Hepatocyte (in vitro differentiated cells): ENCODE results near the gene MLKL.

Experiments used
- CTCF ChIP-seq: fragments of 200-600 bp; sonication (generic); IDR thresholded peaks from 2 replicates; pipeline ENCODE4 v1.5.1; 2016; ENCODE audit warnings: antibody characterized with exemption, mild to moderate bottlenecking; ENCODE audit not compliant: poor library complexity
- EZH2 ChIP-seq: fragments of 200-600 bp; sonication (generic); IDR thresholded peaks from 2 replicates; pipeline ENCODE4 v1.6.1; 2016; ENCODE audit warnings: antibody characterized with exemption, mild to moderate bottlenecking, borderline replicate concordance

GRCh38 chr16:74716355-74716754 lies 15.7 kb upstream of the MLKL start:
- TF ChIP-seq CTCF (no peak), EZH2 (no peak)
